ENCODE data around the gene CEP68. TPM values are rescaled to one million over a fixed set of nuclear protein-coding genes. Genes with fewer than 3 reads are reported as not detected.
"Not testable (repeated sequence)": the region's sequence is repeated elsewhere in the genome, so short reads cannot be mapped to it uniquely, and the experiment has no call there.

Gene CEP68
- total RNA-seq, 2 donors from 2014 or later = 6.1 to 10.4 TPM

GRCh38 chr2:65023742-65024141 lies 32.5 kb upstream of the CEP68 start:
- H3K27me3 Mint-ChIP-seq (ENCODE audit: low read depth) = no peaks in the 10 kb centered on the region
- no peak for DNase-seq
- H3K9me3 Mint-ChIP-seq = no peaks in the 10 kb centered on the region
- no peak overlapping the region for H3K27ac Mint-ChIP-seq
- H3K4me1 Mint-ChIP-seq (ENCODE audit: low read depth) = peaks cover 5% of the 10 kb centered on the region
- no peak for ATAC-seq (replicated peaks in 1 of 2)
- H3K36me3 Mint-ChIP-seq (ENCODE audit: insufficient read depth in 2 of 2) = peaks cover 0 to 8% of the 10 kb centered on the region in 2 donors
- no peak overlapping the region for H3K4me3 Mint-ChIP-seq

DNA sequence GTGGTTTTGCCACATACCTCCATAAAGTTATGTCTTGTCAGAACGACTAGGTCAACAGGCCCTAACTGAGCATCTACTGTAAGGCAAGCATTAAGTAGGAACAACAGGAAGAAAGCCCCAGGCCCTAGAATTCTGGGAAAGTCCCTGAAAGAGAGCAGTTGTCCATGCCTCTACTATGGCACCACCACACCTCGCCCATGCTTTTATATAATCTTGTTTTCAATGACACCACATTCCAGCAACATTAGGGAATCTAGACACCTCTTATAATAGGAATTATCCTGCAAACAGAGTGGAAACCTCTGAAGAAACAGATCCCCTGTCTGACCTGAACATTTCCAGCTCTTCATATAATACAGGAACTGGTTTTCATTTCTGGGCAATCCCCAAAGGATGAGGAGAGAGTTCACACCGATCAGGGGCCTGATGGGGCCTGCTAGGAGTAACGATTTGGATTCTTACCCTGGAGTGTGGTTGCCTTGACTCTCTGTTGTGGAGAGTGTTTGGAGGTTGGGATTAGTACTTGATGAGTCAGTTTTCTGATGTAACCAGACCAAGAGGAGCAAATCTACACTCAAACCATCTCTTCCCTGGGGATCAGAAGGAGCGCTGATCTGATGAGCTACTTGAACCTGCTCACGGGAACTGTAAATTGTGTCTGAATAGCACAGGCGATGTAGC lies 31.9 kb upstream of the CEP68 start:
- DNase-seq = no peak
- no peak for ATAC-seq (replicated peaks in 1 of 2)
- Mint-ChIP-seq H3K36me3 (ENCODE audit: insufficient read depth in 2 of 2) (peaks cover 0 to 2% of the 10 kb centered on the region in 2 donors), H3K27me3 (ENCODE audit: low read depth) (no peaks in the 10 kb centered on the region), H3K4me1 (ENCODE audit: low read depth) (peaks cover 5% of the 10 kb centered on the region), H3K27ac (no peak overlapping the region), H3K9me3 (no peaks in the 10 kb centered on the region), H3K4me3 (no peak overlapping the region)

DNA sequence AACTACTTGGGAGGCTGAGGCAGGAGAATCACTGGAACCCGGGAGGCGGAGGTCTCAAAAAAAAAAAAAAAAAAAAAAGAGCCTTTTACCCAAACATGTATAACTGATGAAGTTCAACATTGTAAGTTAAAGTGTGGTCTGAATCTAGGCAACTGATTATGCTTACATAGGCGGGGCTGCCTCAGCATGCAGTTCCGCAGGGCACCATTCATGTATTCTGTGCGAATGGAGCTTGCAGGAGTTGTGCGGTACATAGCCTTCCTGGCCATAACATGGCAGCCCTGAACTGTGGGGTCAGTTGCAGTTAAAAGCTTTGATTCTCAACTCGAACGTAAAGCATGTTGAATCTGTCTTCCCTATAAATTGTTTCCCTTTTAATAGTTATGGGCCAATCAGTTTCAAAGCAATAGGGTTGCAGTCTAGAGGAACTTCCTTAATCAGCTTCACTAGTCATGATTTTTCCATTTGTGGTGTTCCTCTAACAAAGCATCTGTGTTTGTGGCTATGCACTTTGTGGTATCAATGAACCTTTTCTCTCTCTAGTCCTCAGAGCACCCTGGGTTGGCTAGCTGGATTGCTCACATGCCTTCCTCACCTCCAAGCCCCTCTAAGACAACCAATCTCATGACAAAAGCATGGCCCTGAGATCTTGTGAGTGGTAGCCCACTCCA lies 30.6 kb upstream of the CEP68 start:
- H3K27ac Mint-ChIP-seq = no peak overlapping the region
- H3K4me3 Mint-ChIP-seq = no peak overlapping the region
- peaks cover 8% of the 10 kb centered on the region for H3K4me1 Mint-ChIP-seq (ENCODE audit: low read depth)
- no peak for ATAC-seq (replicated peaks in 1 of 2)
- no peaks in the 10 kb centered on the region for H3K27me3 Mint-ChIP-seq (ENCODE audit: low read depth)
- peaks cover 0 to 2% of the 10 kb centered on the region in 2 donors for H3K36me3 Mint-ChIP-seq (ENCODE audit: insufficient read depth in 2 of 2)
- H3K9me3 Mint-ChIP-seq = no peaks in the 10 kb centered on the region
- DNase-seq = no peak

DNA sequence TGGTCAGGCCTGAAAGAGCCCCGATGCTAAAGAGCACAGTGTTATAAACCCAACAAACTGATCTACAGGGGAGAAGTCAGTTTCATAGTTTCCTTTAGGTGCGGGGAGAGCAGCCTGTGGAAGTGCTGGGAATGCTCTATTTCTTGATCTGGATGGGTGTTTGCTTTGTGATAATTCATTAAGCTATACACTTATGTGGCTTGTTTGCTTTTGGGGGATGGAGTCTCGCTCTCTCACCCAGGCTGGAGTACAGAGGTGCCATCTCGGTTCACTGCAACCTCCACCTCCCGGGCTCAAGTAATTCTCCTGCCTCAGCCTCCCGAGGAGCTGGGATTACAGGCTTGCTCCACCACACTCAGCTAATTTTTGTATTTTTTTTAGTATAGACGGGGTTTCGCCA lies 30.1 kb upstream of the CEP68 start:
- no peak overlapping the region for H3K4me3 Mint-ChIP-seq
- peaks cover 14% of the 10 kb centered on the region for H3K4me1 Mint-ChIP-seq (ENCODE audit: low read depth)
- no peaks in the 10 kb centered on the region for H3K9me3 Mint-ChIP-seq
- peaks cover 0 to 2% of the 10 kb centered on the region in 2 donors for H3K36me3 Mint-ChIP-seq (ENCODE audit: insufficient read depth in 2 of 2)
- ATAC-seq (replicated peaks in 1 of 2) (no peak), DNase-seq (no peak)
- no peak overlapping the region for H3K27ac Mint-ChIP-seq
- H3K27me3 Mint-ChIP-seq (ENCODE audit: low read depth) = no peaks in the 10 kb centered on the region

DNA sequence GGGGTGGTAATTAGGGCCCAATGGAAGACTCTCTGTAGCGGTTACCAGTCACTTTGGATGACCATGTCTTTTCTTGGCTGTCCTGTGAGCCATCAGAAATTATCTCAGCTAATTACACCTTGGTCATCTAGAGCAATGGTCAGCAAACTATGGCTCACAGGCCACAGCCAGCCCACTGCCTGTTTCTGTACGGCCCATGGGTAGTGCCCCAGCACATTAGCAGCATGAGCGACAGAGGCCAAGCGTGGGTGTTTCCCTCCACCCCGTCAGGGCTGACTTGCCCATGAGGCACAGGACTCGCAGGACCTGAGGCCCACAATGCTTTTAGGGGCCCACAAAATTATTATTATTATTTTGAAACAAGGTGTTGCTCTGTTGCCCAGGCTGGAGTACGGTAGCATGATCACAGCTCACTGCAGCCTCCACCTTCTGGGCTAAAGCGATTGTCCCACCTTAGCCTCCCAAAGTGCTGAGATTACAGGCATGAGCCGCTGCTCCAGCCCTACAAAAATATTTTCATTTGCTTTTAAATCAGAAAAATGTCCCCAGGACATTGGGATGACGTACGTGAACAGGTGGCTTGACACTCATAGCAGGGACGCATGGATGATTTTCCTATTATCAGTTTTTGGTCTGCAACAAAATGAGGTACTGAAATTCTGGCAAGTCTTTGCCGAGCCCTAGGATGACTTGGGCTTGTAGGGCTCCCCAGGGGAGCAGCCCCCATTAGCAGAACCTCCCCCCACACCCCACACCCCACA lies 29.3 kb upstream of the CEP68 start:
- H3K9me3 Mint-ChIP-seq = no peaks in the 10 kb centered on the region
- no peak for ATAC-seq (replicated peaks in 1 of 2)

GRCh38 chr2:65027616-65028244 lies 28.5 kb upstream of the CEP68 start:
- Mint-ChIP-seq H3K27ac (no peak overlapping the region), H3K4me1 (ENCODE audit: low read depth) (peaks cover 29% of the 10 kb centered on the region), H3K4me3 (no peak overlapping the region), H3K36me3 (ENCODE audit: insufficient read depth in 2 of 2) (no peaks in the 10 kb centered on the region), H3K27me3 (ENCODE audit: low read depth) (no peaks in the 10 kb centered on the region), H3K9me3 (no peaks in the 10 kb centered on the region)
- ATAC-seq (replicated peaks in 1 of 2) (no peak), DNase-seq (no peak)

More for the DNA sequence above, 29.3 kb upstream of the CEP68 start:
- Mint-ChIP-seq H3K27me3 (ENCODE audit: low read depth) (no peaks in the 10 kb centered on the region), H3K4me1 (ENCODE audit: low read depth) (peaks cover 21% of the 10 kb centered on the region), H3K27ac (no peak overlapping the region), H3K36me3 (ENCODE audit: insufficient read depth in 2 of 2) (peaks cover 0 to 2% of the 10 kb centered on the region in 2 donors), H3K4me3 (no peak overlapping the region)
- DNase-seq = no peak

DNA sequence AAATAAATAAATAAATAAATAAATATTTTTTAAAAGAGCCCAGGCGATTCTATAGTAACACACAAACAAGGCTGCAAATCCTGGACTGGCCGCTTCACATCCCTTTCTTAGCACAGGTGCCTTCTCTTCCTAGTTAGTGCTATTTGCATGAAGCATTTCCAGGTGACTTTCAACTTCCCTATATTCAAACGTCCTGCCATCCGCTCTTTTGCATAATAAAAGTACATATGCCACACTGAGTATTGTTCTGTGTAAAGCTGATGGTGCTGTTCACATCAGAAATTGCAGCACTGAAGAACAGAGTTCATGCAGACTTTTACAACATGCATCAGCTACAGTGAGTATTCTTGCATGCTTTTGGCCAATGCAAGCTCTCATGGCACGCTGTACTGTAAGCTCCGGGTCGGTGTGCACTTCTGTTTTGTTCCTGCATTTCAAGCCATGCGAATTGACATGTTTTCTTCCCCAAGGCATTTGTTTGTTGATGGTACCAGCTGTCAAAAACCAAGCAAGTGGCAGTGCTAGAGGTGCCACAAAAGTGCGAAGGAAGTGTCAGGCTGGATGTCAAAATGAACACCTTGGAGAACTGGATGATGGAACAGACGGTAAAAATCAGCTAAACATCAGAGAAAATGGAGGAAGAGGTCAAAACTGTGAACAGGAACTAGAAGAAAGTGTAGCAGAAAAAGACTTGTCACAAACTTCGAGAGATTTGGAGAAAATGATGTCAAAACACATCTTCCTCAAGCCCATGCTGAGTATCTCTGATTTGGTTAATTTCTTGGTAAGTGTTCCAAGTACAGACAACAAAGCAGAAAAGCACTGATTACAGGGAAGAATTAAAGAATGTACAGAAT lies 25.5 kb upstream of the CEP68 start:
- Mint-ChIP-seq H3K36me3 (ENCODE audit: insufficient read depth in 2 of 2) (no peaks in the 10 kb centered on the region), H3K9me3 (no peaks in the 10 kb centered on the region), H3K4me3 (no peak overlapping the region), H3K27me3 (ENCODE audit: low read depth) (no peaks in the 10 kb centered on the region), H3K27ac (no peak overlapping the region), H3K4me1 (ENCODE audit: low read depth) (peaks cover 28% of the 10 kb centered on the region)
- no peak for ATAC-seq (replicated peaks in 1 of 2)
- no peak for DNase-seq

- H3K4me3 Mint-ChIP-seq = peak overlapping the region; percentile 58 to 66
- H3K36me3 Mint-ChIP-seq (ENCODE audit: insufficient read depth in 2 of 2) = no peaks in the 10 kb centered on the region
- no peaks in the 10 kb centered on the region for H3K27me3 Mint-ChIP-seq (ENCODE audit: low read depth)
- DNase-seq (no peak), ATAC-seq (replicated peaks in 1 of 2) (peak; percentile 33 to 42)
- peak overlapping the region; percentile 7 for H3K27ac Mint-ChIP-seq
- H3K9me3 Mint-ChIP-seq = no peaks in the 10 kb centered on the region
- peaks cover 24% of the 10 kb centered on the region for H3K4me1 Mint-ChIP-seq (ENCODE audit: low read depth)
Observed at GRCh38 chr2:65031341-65032018, 24.7 kb upstream of the CEP68 start.

DNA sequence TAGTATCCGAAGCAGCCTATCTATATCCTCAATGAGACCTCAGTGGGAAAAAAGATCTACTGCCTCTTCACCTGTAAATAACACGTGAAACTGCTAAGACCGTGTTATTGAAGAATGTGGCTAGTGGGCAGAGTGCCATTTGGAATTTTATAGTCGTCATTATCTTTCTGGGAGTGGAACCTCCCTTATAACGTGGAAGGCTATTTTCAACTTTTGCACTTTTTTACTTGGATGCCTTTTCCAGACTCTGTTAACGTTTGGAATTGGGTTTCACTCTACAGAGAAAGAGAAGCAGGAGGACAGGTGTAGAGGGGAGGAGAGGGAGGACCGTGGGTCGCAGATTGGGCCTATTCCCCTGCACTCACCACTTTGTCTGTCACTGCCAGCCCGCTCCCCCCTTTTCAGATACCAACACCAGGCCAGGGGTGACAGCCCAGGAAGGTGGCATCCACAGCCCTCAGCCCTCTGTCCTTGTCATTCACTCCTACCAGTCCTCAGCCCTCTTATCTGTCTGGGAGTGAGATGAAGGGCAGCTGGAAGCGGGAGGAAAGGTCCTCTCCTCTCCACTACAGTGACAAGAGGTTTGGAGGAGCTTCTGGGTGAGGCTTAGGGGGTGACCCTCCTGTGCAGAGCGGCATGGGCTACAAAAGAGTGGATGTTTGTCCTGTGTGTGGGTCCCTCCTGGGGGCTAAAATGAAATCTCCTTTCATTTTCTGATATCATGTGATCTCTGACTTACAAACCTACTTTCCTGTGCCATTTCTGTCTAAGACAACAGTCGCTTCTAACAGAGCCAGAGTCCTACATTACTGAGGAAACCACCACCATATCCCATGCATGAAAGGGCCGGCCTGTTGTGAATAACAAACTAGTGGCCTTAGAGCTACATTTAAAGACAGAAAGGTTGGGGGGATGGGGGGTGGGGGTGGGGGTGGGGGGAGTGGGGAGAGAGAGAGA lies 23.9 kb upstream of the CEP68 start:
- ATAC-seq (replicated peaks in 1 of 2) = peak in 1 of 2 donors; percentile 13
- DNase-seq = no peak
- H3K9me3 Mint-ChIP-seq = no peaks in the 10 kb centered on the region
- peak overlapping the region; percentile 7 for H3K27ac Mint-ChIP-seq
- H3K36me3 Mint-ChIP-seq (ENCODE audit: insufficient read depth in 2 of 2) = no peaks in the 10 kb centered on the region
- H3K27me3 Mint-ChIP-seq (ENCODE audit: low read depth) = no peaks in the 10 kb centered on the region
- H3K4me1 Mint-ChIP-seq (ENCODE audit: low read depth) = peaks cover 24% of the 10 kb centered on the region
- peak overlapping the region; percentile 58 to 66 for H3K4me3 Mint-ChIP-seq

DNA sequence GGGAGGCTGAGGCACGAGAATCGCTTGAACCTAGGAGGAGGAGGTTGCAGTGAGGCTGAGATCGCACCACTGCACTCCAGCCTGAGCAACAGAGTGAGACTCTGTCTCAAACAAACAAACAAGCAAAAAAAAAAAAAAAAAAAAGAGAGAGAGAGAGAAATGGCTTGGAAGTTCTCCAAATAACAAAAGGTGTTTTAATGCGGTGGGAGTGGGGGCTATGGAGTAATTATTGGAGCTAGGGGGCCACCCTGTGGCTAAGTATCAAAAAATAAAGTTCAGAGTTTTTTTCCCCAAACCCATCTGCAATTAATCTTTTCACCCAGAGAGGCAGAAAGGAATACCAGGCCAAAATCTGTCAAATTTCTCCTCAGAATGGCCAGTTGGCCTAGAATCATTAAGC lies 23.0 kb upstream of the CEP68 start:
- H3K27me3 Mint-ChIP-seq (ENCODE audit: low read depth) = no peaks in the 10 kb centered on the region
- no peaks in the 10 kb centered on the region for H3K36me3 Mint-ChIP-seq (ENCODE audit: insufficient read depth in 2 of 2)
- ATAC-seq (replicated peaks in 1 of 2) (peak; percentile 32 to 36), DNase-seq (no peak)
- H3K27ac Mint-ChIP-seq = no peak overlapping the region
- H3K9me3 Mint-ChIP-seq = no peaks in the 10 kb centered on the region
- no peak overlapping the region for H3K4me3 Mint-ChIP-seq
- H3K4me1 Mint-ChIP-seq (ENCODE audit: low read depth) = peaks cover 24% of the 10 kb centered on the region

- not testable (repeated sequence) for DNase-seq; H3K4me3 Mint-ChIP-seq; H3K9me3 Mint-ChIP-seq; H3K36me3 Mint-ChIP-seq (ENCODE audit: insufficient read depth in 2 of 2); H3K27ac Mint-ChIP-seq; H3K27me3 Mint-ChIP-seq (ENCODE audit: low read depth)
- peak; percentile 11 to 39 for ATAC-seq (replicated peaks in 1 of 2)
- peaks cover 24% of the 10 kb centered on the region for H3K4me1 Mint-ChIP-seq (ENCODE audit: low read depth)
Observed at GRCh38 chr2:65033667-65034066, 22.5 kb upstream of the CEP68 start.
